Measurements from ENCODE around the gene FIGNL2.

The FIGNL2 gene

DNA sequence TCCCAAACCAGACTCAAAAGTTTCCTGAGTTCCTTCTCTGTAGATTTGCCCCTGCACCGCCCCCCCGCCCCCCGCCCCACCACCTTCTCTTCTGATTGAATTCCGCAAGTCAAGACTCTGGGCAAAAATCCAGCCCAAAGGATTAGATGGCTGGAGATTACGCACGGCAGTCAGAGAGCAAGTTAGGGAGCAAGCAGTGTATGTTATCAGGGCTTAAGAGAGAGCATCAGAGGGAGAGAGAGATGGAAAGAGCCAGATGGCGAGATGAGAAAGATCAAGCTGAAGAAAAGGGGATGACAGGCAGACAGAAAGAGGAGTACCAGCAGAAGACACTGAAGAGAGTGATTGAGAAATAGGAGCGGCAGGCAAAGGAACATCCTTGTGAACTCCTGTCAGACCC lies 25.5 kb upstream of the FIGNL2 start:
- DNase-seq (ENCODE audit: low spot score): no peak

DNA sequence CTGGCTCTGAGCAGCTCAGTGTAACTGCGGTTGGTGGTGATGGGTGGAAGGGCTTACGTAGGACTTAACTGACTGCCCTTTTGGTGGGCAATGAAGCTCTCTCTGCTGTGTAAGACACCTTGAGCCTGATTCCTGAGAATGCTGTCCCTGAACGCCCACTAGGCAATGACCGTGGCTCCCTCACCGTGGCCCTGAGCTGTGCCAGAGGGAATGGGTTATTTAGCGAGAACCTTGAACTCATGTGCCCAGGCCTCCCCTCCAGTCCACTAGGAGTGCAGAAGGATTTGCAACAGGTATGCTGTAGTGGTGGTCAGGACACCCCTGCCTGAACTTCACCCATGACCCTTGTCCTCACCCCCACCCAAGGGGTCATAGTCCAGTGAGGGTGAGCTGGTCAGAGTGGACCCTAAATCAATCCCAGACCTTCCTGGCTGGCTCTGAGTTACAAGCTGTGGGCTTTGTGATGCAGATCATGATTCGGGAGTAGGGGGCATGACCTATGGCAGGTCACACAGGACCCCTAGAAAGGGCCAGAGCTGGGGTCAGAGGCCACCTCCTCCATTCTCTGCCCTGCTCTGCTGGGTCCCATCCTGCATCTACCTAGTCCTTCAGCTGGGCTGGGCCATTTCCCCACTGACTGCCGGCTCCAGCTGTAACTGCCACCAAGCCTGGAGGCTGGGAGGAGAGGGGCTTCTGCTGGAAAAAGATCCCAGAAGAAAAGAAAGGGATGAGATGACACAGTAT lies 24.9 kb upstream of the FIGNL2 start:
- no peak for DNase-seq (ENCODE audit: low spot score)

DNA sequence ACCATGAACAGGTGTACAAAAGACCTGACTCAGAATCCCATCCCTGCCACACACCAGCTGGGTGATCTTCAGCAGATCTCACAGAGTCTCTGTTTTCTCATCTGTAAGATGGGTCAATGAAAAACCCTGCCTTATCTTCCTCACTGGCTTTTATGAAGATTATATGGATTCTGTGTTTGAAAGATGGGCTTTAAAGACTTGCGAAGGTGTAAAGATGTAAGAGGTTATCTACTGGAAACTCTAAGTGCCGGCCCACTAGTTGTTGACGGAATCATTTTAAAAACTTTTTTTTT lies 24.1 kb upstream of the FIGNL2 start:
- no peak for DNase-seq (ENCODE audit: low spot score)

DNA sequence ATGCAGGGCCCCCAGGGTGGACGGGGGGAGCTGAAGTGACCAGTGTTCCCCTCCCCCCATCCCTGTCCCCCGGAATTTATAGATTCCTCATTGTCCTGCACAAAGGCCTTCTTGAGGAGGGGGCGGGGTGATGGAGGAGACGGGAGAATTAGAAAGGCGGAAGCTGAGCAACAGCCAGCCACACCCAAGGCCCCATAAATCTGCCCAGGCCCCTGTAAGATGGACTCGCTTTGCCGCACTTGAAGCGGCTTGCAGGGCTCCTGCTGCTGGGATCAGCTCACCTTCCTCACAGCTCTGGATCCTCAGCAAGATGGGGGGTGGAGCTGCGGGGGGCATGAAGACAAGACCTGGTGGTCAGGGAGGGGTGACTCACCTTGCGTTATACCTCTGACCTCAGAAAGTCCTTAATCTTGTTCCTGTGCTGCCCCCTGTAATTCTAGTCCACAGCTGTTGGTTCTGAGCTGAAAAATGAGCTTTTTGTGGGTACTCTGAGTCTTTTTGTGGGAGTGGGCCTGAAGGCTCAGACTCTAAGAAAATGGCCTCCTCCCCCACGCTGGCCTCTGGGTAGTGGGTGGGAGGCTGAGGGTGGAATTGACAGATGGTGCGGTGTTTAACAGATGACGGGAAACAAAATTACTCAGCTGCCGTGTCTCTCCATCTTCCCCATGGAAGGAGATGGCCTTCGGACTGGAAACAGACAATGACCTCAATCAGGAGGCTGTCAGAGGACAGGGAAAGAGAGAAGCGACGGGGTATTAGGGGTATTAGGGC lies 23.6 kb upstream of the FIGNL2 start:
- no peak for DNase-seq (ENCODE audit: low spot score)

DNA sequence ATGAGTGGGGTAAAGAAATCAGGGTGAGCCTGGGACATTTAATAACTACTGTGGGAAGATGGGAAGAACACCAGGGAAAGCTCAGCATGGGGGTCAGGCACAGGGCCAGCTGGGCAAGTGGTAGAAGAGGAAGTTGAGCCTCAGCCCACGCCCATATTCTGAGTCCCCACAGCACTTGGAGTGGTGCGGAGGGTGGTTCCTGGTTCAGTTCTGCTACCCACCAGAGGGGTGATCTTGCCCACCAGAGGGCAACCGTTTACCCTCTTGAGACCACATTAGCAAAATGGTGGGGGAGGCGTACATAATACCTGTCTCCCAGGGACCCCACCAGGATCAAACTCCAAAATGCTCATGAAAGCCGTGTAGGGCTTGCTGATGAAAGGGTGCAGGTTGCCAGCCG lies 22.6 kb upstream of the FIGNL2 start:
- DNase-seq (ENCODE audit: low spot score): no peak

DNA sequence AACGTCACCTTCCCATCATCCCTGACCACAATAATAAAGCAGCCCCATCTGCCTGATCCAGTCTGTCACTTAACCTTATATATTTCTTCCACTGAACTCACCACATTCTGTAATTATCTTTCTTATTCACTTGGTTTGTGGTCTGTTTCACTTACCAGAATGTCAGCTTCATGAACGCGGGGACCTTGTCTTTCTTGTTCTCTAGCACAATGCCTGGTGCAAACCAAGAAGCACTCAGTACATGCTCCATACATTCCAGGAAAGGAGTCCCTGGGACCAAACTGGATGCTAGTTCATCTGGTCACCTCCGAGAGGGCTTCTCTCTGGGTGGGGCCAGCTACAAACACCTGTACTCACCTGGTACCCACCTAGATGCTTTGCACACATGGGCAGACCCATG lies 22.0 kb upstream of the FIGNL2 start:
- DNase-seq (ENCODE audit: low spot score): no peak

DNA sequence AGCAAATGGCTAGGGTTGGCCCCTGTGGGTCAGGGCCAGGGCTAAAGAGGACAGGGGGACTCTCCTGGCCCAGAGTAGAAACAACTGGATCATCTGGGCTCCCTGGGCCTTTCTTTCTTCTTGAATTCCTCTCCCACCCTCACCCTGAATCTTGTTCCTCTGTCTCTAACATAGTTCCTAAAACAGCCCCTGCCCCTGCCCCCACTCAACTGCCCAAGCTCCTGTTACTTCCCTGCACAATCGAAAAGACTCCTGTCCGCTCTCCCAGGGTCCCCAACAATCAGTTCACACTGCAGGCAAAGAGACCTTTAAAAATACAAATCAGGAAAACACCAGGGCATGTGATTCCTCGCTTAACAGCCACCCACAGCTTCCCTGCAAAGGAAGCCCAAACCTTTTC lies 21.4 kb upstream of the FIGNL2 start:
- DNase-seq (ENCODE audit: low spot score): no peak

DNA sequence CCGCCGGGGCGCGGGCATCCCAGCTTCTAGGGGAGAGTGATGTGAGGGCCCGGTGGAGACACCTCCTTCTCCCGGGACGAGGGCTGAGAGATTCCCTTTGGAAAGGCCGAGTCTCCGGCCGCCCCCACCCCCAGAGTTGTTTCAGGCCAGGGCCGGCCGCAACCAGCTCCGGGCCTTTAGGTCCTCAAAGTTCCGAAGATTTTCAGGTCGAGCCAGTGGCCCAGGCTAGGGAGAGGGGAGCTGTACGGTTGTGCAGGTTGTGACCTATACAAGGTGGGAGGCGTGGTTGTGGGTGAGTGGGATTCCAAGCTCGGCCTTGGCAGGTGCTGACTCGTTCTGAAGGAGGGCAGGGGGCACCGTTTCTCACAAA lies 21.0 kb upstream of the FIGNL2 start:
- DNase-seq (ENCODE audit: low spot score): no peak

DNA sequence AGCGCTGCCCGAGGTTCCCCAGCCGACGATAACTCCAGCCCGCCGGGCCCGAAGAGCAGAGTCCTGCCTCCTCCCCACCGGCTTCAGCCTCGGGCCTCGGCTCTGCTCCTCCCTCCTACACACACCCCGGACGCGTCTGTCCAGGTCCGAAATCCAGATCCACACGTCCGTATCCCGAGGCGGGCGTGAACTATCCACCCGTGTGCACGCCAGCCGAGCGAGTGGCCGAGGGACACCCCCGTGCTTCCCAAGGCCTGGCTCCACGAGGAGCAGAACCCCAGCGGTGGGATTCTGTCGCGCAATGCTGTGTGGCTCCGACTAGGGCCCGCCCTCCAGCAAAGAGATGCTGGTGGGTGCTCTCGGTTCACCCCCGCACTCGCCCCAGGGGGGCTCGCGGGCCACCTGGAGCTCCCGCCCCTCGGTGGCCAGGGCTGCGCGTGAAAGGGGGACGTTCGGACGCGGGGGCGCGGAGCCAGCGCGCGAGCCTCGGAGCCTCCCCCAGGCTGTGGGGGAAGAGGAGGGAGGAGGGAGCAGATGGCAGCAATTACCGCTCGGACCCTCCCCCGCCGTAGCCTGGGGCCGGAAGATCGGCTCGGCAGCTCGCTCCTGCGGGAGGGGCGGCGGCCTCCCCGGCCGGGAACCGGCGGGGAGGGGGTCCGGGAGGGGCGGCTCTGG lies 20.4 kb upstream of the FIGNL2 start:
- no peak for DNase-seq (ENCODE audit: low spot score)

DNA sequence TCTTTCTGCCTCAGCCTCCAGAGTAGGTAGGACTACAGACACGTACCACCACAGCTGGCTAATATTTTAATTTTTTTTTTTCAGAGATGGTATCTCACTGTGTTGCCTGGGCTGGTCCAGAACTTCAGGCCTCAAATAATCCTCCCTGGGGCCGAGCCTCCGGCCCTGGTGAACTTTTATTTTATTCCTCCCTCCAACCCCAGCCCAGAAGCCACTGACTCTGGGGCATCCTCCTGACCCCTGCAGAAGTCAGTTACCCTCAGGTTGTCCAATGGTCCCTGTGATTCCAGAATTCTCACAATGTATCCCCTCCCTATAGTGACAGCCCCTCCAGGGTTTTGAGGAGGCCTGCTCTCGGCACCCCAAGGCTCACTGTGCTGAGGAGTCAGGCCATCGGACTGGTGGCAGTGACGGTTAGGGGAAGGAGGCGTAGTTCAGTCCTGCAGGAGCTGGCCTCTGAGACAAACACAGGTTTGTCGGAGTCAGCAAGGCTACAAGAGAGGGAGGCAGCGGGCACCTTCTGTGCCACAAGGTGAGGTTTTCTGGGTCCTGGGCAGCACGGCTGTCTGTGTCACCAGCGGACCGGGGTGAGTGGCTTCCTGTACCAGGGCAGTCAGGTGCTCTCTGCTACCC lies 19.4 kb upstream of the FIGNL2 start:
- no peak for DNase-seq (ENCODE audit: low spot score)

DNA sequence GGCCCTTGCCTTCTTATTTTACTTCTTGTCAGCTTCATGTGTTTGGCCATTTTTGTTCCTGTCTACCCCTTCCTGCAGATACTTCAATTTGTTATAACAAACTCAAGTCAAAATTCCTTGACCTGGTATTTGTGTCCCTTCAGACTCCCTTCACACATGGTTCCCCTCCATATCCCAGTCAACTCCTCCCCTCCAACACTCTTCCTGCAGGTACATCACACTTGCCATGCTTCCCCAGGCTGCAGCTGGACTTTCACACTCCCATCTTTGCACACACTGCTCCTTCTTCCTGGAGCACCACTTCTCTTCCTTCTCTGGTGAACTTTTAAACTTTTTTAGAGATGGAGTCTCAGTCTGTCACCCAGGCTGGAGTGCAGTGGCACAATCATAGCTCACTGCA lies 18.9 kb upstream of the FIGNL2 start:
- DNase-seq (ENCODE audit: low spot score): no peak

DNA sequence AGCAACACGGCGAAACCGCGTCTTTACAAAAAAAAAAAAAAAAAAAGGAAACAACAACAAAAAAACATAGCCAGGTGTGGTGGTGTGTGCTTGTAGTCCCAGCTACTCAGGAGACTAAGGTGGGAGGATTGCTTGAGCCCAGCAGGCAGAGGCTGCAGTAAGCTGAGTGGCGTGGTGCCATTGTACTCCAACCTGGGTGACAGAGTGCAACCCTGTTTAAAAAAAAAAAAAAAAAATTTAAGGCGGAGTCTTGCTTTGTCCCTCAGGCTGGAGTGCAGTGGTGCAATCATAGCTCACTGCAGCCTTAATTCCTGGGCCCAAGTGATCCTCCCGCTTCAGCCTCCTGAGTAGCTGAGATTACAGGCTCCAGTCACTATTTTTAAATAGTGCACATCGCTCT lies 18.2 kb upstream of the FIGNL2 start:
- no peak for DNase-seq (ENCODE audit: low spot score)

DNA sequence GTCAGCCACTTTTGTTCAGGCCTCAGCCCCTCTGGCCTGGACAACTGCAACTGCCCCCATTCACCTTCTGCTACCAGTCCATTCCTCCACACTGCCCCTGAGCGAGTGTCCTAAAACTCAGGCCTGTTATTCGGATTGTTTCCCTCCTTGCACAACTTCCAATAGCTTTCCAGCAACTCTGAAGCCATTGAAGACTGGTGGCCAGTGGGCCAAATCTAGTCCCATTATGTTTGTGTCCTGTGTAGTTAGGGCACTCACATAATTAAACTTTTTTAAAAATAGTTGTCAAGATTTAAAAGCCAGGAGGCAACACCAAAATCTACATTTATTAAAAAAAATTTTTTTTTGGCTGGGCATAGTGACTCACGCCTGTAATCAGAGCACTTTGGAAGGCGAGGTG lies 17.8 kb upstream of the FIGNL2 start:
- DNase-seq (ENCODE audit: low spot score): no peak

DNA sequence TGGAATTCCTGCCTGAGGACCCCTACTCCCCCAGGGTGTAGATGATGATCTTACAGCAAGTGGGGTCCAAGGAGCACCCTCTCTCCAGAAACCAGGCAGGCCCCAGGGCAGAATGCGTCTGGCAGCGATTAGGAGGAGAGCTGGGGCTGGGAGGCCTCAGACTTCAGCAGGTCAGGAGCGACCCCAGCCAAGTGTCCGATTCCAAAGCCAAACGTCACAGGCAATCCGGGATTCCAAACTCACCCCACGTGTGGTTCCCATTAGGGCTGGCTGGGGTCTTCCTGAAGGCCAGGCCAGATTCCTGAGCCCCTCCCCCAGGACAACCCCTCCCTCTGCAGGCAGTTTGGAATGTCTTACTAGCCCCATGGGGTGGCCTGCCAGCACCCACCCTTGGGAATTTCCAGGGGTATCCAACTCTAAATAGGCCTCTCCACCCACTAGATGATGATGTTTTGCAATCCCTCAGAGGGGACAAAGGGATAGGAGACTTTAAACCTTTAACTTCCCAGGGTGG lies 17.3 kb upstream of the FIGNL2 start:
- DNase-seq (ENCODE audit: low spot score): no peak

DNA sequence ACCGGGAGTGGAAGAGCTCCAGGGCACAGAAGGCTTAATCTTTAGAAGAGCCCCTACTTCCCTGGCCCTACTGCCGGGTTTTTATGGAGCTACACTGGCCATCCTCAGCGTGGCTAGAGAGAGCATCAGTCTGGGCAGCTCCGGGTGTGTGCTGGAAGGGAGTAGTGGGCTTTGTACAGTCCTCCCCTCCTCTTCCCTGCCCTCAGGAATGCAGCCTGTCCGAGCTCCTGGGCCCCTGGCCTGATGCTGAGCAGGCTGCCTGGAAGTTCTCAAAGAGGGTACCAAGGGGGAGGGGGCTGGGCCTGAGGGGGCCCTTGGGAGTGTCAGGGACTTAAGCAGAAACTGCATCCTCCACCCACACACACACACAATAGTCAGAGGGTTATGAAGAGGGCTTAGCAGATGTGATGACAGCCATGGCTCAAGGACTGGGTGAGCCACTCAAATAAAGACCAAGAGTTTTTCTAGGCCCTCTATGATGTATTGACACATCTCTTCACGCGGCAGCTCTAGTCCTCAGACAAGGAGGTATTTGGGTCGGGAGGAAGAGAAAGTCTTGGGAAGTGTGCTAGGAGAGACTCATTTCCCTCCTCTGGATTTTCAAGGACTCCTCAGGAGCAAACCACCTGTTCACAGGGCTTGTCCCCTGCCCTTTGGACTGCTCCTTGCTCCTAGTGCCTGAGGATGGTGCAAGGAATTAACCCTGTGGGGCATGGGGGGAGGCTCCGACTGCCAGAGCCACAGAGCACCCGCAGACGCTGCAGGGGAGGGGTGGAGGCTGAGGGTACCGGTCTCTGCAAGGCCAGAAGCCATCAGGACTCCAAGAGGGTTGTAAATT lies 16.5 kb upstream of the FIGNL2 start:
- no peak for DNase-seq (ENCODE audit: low spot score)

DNA sequence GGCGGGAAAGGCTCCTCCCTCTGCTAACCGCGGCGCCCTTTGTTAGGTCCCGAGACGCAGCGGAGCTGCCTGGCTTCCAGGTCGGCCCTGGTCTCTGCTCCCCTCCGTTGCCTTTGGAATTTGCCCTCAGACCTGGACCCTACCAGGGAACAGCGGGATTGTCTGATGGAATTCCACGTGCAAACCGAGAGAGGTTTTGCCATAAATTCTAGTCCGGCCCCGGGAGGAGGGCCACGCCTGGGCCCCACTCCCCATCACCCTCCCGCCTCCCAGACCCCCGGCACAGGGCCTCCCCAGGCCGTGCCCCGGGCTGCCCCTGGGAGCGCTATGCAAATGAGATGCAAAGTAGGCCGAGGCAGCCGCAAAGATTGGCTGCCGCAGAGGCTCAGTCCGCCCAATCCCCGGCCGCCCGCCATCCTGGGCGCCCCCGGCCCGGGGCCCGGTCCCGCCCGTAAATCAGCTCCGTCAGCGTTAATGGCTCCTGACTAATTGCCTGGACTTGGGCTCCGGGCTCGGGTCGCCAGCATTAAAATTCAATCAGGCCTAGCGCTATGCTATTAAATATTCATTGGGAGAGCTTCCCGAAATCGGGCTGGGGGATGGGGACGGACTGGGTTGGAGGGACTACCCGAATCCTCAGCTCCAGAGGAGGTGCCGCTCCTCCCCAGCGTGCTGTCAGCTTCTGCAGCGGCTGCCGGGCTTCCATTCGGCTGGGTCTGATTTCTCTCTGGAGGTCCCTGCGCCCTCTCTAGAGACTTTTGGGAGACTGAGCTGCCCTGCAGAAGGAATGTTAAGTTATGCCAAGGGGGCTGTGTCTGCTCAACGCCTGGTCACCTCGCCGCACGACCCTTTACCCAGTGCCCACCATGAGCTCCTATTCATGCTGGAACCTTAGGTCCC lies 15.7 kb upstream of the FIGNL2 start:
- DNase-seq (ENCODE audit: low spot score): no peak

DNA sequence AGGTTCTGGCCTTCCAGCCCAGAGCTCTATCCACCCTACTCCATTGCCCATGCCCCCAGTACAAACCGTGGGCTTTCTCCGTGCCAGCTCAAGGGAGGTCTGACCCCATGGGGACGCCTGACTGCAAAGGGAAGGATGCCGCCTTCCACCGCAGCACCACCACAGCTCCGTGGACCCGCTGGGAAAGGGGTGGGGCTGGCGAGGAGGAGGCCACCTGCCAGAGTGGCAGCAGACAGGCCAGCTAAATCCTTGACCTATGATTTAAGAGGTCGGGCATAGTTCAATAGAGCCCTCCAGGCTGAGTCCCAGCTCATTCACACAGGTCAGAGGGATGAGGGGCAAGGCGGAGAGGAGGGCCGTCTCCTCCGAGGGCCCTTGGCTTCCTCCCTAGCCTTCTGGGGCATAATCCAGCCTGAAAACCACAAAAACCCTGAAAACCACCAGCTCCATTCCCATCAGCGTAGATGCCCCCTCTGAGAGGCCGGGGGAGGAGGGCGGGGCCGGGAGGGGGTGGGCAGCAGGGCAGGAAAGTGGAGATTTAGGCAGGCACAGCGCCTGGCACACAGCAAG lies 14.9 kb upstream of the FIGNL2 start:
- no peak for DNase-seq (ENCODE audit: low spot score)

DNA sequence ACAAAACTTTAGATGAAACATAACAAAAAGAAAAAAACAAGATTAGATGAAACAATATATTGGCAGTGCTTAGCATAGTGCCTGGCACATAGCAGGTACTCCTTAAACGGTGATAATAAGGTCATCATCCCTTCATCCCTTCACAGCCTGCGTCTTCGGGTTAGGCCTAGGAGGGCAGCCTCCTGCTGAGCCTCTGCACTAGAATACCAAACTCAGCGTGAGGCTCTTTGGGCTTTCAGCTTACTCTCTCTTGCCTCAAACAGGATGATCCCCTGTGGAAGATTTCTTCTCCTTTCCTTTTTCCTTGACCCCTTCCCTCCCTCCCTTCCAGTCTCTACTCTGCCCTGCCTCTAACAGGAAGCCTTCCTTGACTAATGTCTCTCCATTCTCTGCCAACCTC lies 14.4 kb upstream of the FIGNL2 start:
- no peak for DNase-seq (ENCODE audit: low spot score)

DNA sequence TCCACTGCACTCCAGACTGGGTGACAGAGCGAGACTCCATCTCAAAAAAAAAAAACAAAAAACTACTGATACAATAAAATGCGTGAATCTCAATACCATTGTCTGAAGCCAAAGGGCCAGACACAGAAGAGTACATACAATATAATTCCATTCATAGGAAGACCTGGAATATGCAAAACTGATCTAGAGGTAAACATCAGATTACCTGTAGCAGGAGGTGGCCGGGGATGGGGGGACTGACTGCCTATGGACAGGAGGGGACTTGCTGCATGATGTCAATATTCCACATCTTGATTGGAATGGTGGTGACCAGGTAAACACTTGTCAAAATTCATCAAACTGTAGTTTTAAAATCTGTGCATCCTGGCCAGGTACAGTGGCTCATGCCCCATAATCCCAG lies 12.5 kb upstream of the FIGNL2 start:
- DNase-seq (ENCODE audit: low spot score): no peak

DNA sequence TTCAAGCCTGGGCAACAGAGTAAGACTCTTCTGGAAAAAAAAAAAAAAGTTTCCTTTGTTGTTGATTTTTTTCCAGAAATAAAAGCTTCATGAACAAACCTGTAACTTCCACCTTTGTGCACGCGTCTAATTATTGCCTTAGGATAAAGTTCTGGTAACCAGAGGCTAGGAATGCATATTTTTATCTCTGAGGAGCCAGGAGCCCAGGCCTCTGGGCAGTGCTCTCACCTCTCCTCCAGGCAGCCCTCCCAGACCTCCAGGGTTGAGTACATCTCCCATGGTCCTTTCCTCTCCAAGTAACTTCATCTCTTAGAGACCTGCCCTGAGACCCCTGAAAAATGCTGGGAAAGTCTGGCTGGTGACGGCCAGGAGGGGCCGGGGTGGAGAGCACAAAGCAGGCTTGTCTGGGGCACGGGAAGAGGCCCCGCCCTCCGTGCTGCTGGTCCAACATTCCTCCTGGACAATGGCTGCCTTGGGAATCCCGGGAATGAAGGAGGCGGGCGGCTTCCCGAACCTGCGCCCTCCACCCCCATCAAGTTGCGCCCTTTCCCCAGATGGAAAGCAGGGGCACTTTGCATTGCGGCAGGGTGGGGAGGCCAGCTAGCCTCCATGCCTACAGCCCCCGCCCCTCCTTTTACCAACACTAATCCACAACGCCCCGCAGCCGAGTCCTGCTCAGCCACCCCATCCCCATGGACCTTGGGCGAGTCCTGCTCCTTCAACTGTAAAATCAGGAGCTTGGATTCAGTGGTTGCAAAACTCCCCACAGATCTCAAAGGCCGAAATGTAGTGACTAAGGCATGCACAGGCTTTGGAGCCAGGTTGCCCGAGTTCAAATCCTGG lies 7.3 kb upstream of the FIGNL2 start:
- DNase-seq (ENCODE audit: low spot score): no peak

Data from hematopoietic multipotent progenitor cell treated with erythropoietin and hydrocortisone succinate and interleukin-3 and kit ligand, for 17 days (in vitro differentiated cells).